ENCODE data around the gene ABCC5.

GRCh38 chr3:183987000-183987600 is 30.6 kb downstream of the ABCC5 start:
- no peak for TF ChIP-seq RAD21 (IDR thresholded peaks at IDR 0.05 in 1 of 2, conservative IDR thresholded peaks at IDR 0.05 in 1 of 2; ENCODE audit: low read depth in 2 of 2, low read length in 2 of 2)
- TF ChIP-seq CTCF (IDR thresholded peaks at IDR 0.05; ENCODE audit: control extremely low read depth in 1 of 3, insufficient read depth in 1 of 3, low read depth in 1 of 3, low read length in 3 of 3), result no peak
- no peak for TF ChIP-seq POLR2AphosphoS5 (IDR thresholded peaks at IDR 0.05; ENCODE audit: low read depth, low read length)
- TF ChIP-seq POLR2A (IDR thresholded peaks at IDR 0.05; ENCODE audit: control extremely low read depth in 1 of 2, low read depth in 2 of 2, low read length in 2 of 2), result no peak
- no peak for TF ChIP-seq HDAC2 (IDR thresholded peaks at IDR 0.05; ENCODE audit: borderline replicate concordance in 1 of 2, low read depth in 2 of 2, low read length in 2 of 2)

Measured in H1 (cell line).